ENCODE measurements around the gene TAS1R2. TPM values are rescaled to one million over a fixed set of nuclear protein-coding genes. Genes with fewer than 3 reads are reported as not detected.

The TAS1R2 gene
- total RNA-seq, 5 donors from 2014 or later (not counting 1 experiment from before 2014, with no cell fraction given) = not detected

DNA sequence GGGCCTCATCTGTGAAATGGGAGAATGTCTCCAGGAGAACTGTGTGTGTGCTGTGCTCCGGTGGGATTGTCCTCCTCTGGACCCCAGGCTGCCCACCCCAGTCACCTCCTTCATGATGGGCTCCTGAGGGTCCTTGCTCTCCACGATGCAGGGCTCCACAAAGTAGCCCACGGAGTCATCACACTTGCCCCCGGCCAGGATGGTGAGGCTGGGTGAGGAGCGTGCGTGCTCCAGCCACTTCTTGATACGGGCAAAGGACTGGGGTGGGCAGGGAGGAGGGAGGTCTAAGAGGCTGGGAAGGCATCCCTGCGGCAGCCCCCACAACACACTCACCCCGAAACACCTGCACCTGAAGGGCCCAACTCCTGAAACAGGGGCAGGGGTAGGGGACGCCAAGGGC, 16.8 kb upstream of the TAS1R2 start:
- 90% methylated on average over 2 of the region's 10 CpGs for WGBS (ENCODE audit: insufficient coverage)
- ATAC-seq (replicated peaks in 1 of 4) (no peak), DNase-seq (no peak)
- peaks cover 0 to 6% of the 10 kb centered on the region in 2 experiments for H3K27me3 ChIP-seq (replicated peaks in 1 of 2; ENCODE audit: control insufficient read depth in 2 of 2, extremely low read depth in 1 of 2, insufficient read depth in 2 of 2, low read length in 1 of 2)
- POLR2A ChIA-PET = no interaction called here
- Mint-ChIP-seq H3K27ac (no peak overlapping the region), H3K27me3 (no peaks in the 10 kb centered on the region), H3K4me3 (no peak overlapping the region), H3K4me1 (no peaks in the 10 kb centered on the region), H3K9me3 (no peaks in the 10 kb centered on the region), H3K36me3 (no peaks in the 10 kb centered on the region)
- H3K36me3 ChIP-seq (ENCODE audit: control insufficient read depth in 2 of 2, extremely low read depth in 1 of 2, insufficient read depth in 1 of 2, low read length in 1 of 2) = peaks cover 0 to 9% of the 10 kb centered on the region in 2 donors
- no peaks in the 10 kb centered on the region for H3K4me1 ChIP-seq (ENCODE audit: control insufficient read depth in 1 of 2, extremely low read depth in 1 of 2, insufficient read depth in 2 of 2, low read length in 2 of 2)
- H3K27ac ChIP-seq (ENCODE audit: low read length) = no peak overlapping the region
- H3K9me3 ChIP-seq = no peaks in the 10 kb centered on the region
- no peak overlapping the region for H3K4me3 ChIP-seq (ENCODE audit: control insufficient read depth in 1 of 2, extremely low read depth in 1 of 2, low read length in 1 of 2)
- CTCF ChIA-PET = no interaction called here

- Histone ChIP-seq H3K36me3 (ENCODE audit: control insufficient read depth in 2 of 2, extremely low read depth in 1 of 2, insufficient read depth in 1 of 2, low read length in 1 of 2) (peaks cover 0 to 9% of the 10 kb centered on the region in 2 donors), H3K27ac (ENCODE audit: low read length) (no peak overlapping the region), H3K4me3 (ENCODE audit: control insufficient read depth in 1 of 2, extremely low read depth in 1 of 2, low read length in 1 of 2) (no peak overlapping the region), H3K27me3 (replicated peaks in 1 of 2; ENCODE audit: control insufficient read depth in 2 of 2, extremely low read depth in 1 of 2, insufficient read depth in 2 of 2, low read length in 1 of 2) (peaks cover 0 to 6% of the 10 kb centered on the region in 2 experiments), H3K9me3 (no peaks in the 10 kb centered on the region), H3K4me1 (ENCODE audit: control insufficient read depth in 1 of 2, extremely low read depth in 1 of 2, insufficient read depth in 2 of 2, low read length in 2 of 2) (no peaks in the 10 kb centered on the region)
- H3K27ac Mint-ChIP-seq = no peak overlapping the region
- no peaks in the 10 kb centered on the region for H3K27me3 Mint-ChIP-seq
- H3K9me3 Mint-ChIP-seq = no peaks in the 10 kb centered on the region
- ChIA-PET POLR2A (no interaction called here), CTCF (interaction anchor here in 1 of 2 donors (0.8 to 1.0 kb wide), 2 partner anchors 8 to 10 kb away, joined by 3 to 5 read pairs; no protein-coding TSS in a partner anchor)
- no peak for ATAC-seq (replicated peaks in 1 of 4)
- DNase-seq = no peak
- H3K4me1 Mint-ChIP-seq = no peaks in the 10 kb centered on the region
- 78% methylated on average over 3 of the region's 3 CpGs for WGBS (ENCODE audit: insufficient coverage)
- no peak overlapping the region for H3K4me3 Mint-ChIP-seq
- no peaks in the 10 kb centered on the region for H3K36me3 Mint-ChIP-seq
These were observed 16.3 kb upstream of the TAS1R2 start for GRCh38 chr1:18875796-18876128.

- Histone ChIP-seq H3K27ac (ENCODE audit: low read length) (no peak overlapping the region), H3K4me1 (ENCODE audit: control insufficient read depth in 1 of 2, extremely low read depth in 1 of 2, insufficient read depth in 2 of 2, low read length in 2 of 2) (no peaks in the 10 kb centered on the region), H3K9me3 (no peaks in the 10 kb centered on the region), H3K27me3 (replicated peaks in 1 of 2; ENCODE audit: control insufficient read depth in 2 of 2, extremely low read depth in 1 of 2, insufficient read depth in 2 of 2, low read length in 1 of 2) (peaks cover 0 to 6% of the 10 kb centered on the region in 2 experiments), H3K4me3 (ENCODE audit: control insufficient read depth in 1 of 2, extremely low read depth in 1 of 2, low read length in 1 of 2) (no peak overlapping the region), H3K36me3 (ENCODE audit: control insufficient read depth in 2 of 2, extremely low read depth in 1 of 2, insufficient read depth in 1 of 2, low read length in 1 of 2) (peaks cover 0 to 9% of the 10 kb centered on the region in 2 donors)
- Mint-ChIP-seq H3K36me3 (no peaks in the 10 kb centered on the region), H3K4me3 (no peak overlapping the region), H3K27ac (no peak overlapping the region), H3K4me1 (no peaks in the 10 kb centered on the region), H3K9me3 (no peaks in the 10 kb centered on the region), H3K27me3 (no peaks in the 10 kb centered on the region)
- DNase-seq (peak; percentile 27 to 74 (median 60)), ATAC-seq (replicated peaks in 1 of 4) (peak; percentile 48 to 75 (median 60))
- ChIA-PET CTCF (interaction anchor here in 1 of 2 donors (0.8 to 1.5 kb wide), 3 partner anchors 9 to 278 kb away, joined by 3 to 5 read pairs (median 3); no protein-coding TSS in a partner anchor), POLR2A (interaction anchor here in 1 of 2 donors (0.6 kb wide), 1 partner anchor 275 kb away, joined by 3 read pairs; no protein-coding TSS in a partner anchor)
- 60% methylated on average over 17 of the region's 20 CpGs for WGBS (ENCODE audit: insufficient coverage)
These were observed 15.8 kb upstream of the TAS1R2 start for GRCh38 chr1:18875107-18875795.

GRCh38 chr1:18874600-18874999, 15.1 kb upstream of the TAS1R2 start:
- H3K4me1 Mint-ChIP-seq = no peaks in the 10 kb centered on the region

DNA sequence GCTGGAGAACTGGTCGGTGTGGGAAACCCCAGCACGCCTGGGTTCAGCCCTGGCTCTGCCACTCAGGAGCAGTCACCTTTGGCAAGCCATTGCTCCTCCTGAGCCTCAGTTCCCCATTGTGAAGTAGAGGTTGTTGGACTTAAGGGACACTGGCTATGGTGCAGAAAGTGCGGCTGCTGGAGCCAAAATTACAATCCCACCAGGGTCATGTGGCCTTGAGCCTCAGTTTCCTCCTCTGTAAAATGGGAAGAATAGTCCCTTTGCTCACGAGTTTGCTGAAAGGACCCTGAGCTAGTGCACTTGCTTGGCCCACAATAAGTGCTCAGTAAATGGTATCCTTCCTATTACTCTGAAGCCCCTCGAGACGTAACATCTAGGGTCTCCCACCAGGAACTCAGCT, 14.6 kb upstream of the TAS1R2 start:
- CTCF ChIA-PET = interaction anchor here in 1 of 2 donors (1.5 kb wide), 1 partner anchor 276 kb away, joined by 3 read pairs; no protein-coding TSS in a partner anchor
- WGBS (ENCODE audit: insufficient coverage) = 89% methylated on average over 2 of the region's 6 CpGs
- no peak for DNase-seq
- POLR2A ChIA-PET = no interaction called here
- no peaks in the 10 kb centered on the region for H3K9me3 Mint-ChIP-seq
- no peaks in the 10 kb centered on the region for H3K36me3 Mint-ChIP-seq
- no peak overlapping the region for H3K4me3 Mint-ChIP-seq
- H3K36me3 ChIP-seq (ENCODE audit: control insufficient read depth in 2 of 2, extremely low read depth in 1 of 2, insufficient read depth in 1 of 2, low read length in 1 of 2) = peaks cover 0 to 7% of the 10 kb centered on the region in 2 donors
- no peak overlapping the region for H3K27ac Mint-ChIP-seq
- no peaks in the 10 kb centered on the region for H3K4me1 Mint-ChIP-seq
- no peaks in the 10 kb centered on the region for H3K4me1 ChIP-seq (ENCODE audit: control insufficient read depth in 1 of 2, extremely low read depth in 1 of 2, insufficient read depth in 2 of 2, low read length in 2 of 2)
- no peaks in the 10 kb centered on the region for H3K9me3 ChIP-seq
- no peak overlapping the region for H3K4me3 ChIP-seq (ENCODE audit: control insufficient read depth in 1 of 2, extremely low read depth in 1 of 2, low read length in 1 of 2)
- ATAC-seq (replicated peaks in 1 of 4) = no peak
- no peaks in the 10 kb centered on the region for H3K27me3 Mint-ChIP-seq
- H3K27me3 ChIP-seq (replicated peaks in 1 of 2; ENCODE audit: control insufficient read depth in 2 of 2, extremely low read depth in 1 of 2, insufficient read depth in 2 of 2, low read length in 1 of 2) = peaks cover 0 to 6% of the 10 kb centered on the region in 2 experiments
- H3K27ac ChIP-seq (ENCODE audit: low read length) = no peak overlapping the region

More at GRCh38 chr1:18874600-18874999, 15.1 kb upstream of the TAS1R2 start:
- no peaks in the 10 kb centered on the region for H3K9me3 ChIP-seq
- WGBS (ENCODE audit: insufficient coverage) = 79% methylated on average over 8 of the region's 8 CpGs
- peaks cover 0 to 9% of the 10 kb centered on the region in 2 donors for H3K36me3 ChIP-seq (ENCODE audit: control insufficient read depth in 2 of 2, extremely low read depth in 1 of 2, insufficient read depth in 1 of 2, low read length in 1 of 2)
- no peaks in the 10 kb centered on the region for H3K4me1 ChIP-seq (ENCODE audit: control insufficient read depth in 1 of 2, extremely low read depth in 1 of 2, insufficient read depth in 2 of 2, low read length in 2 of 2)
- no peak overlapping the region for H3K4me3 Mint-ChIP-seq
- H3K9me3 Mint-ChIP-seq = no peaks in the 10 kb centered on the region
- peaks cover 0 to 6% of the 10 kb centered on the region in 2 experiments for H3K27me3 ChIP-seq (replicated peaks in 1 of 2; ENCODE audit: control insufficient read depth in 2 of 2, extremely low read depth in 1 of 2, insufficient read depth in 2 of 2, low read length in 1 of 2)
- no peak overlapping the region for H3K4me3 ChIP-seq (ENCODE audit: control insufficient read depth in 1 of 2, extremely low read depth in 1 of 2, low read length in 1 of 2)
- no peak for ATAC-seq (replicated peaks in 1 of 4)
- H3K36me3 Mint-ChIP-seq = no peaks in the 10 kb centered on the region
- no peak for DNase-seq
- no peaks in the 10 kb centered on the region for H3K27me3 Mint-ChIP-seq
- ChIA-PET POLR2A (interaction anchor here in 1 of 2 donors (0.6 kb wide), 1 partner anchor 274 kb away, joined by 3 read pairs; no protein-coding TSS in a partner anchor), CTCF (interaction anchor here in 1 of 2 donors (1.0 to 1.5 kb wide), 2 partner anchors 9 to 277 kb away, joined by 3 to 5 read pairs; no protein-coding TSS in a partner anchor)
- no peak overlapping the region for H3K27ac Mint-ChIP-seq
- no peak overlapping the region for H3K27ac ChIP-seq (ENCODE audit: low read length)

GRCh38 chr1:18872071-18872611, 12.7 kb upstream of the TAS1R2 start:
- no peak overlapping the region for H3K4me3 ChIP-seq (ENCODE audit: control insufficient read depth in 1 of 2, extremely low read depth in 1 of 2, low read length in 1 of 2)
- ATAC-seq (replicated peaks in 1 of 4) = no peak
- H3K27me3 Mint-ChIP-seq = peaks cover 0 to 2% of the 10 kb centered on the region in 2 donors
- no peaks in the 10 kb centered on the region for H3K9me3 ChIP-seq
- no peak overlapping the region for H3K27ac Mint-ChIP-seq
- no peaks in the 10 kb centered on the region for H3K9me3 Mint-ChIP-seq
- no peaks in the 10 kb centered on the region for H3K36me3 Mint-ChIP-seq
- peaks cover 0 to 7% of the 10 kb centered on the region in 2 donors for H3K36me3 ChIP-seq (ENCODE audit: control insufficient read depth in 2 of 2, extremely low read depth in 1 of 2, insufficient read depth in 1 of 2, low read length in 1 of 2)
- H3K4me1 ChIP-seq (ENCODE audit: control insufficient read depth in 1 of 2, extremely low read depth in 1 of 2, insufficient read depth in 2 of 2, low read length in 2 of 2) = no peaks in the 10 kb centered on the region
- no peaks in the 10 kb centered on the region for H3K4me1 Mint-ChIP-seq
- peaks cover 0 to 13% of the 10 kb centered on the region in 2 experiments for H3K27me3 ChIP-seq (replicated peaks in 1 of 2; ENCODE audit: control insufficient read depth in 2 of 2, extremely low read depth in 1 of 2, insufficient read depth in 2 of 2, low read length in 1 of 2)
- ChIA-PET CTCF (no interaction called here), POLR2A (no interaction called here)
- no peak overlapping the region for H3K27ac ChIP-seq (ENCODE audit: low read length)
- 86% methylated on average over 8 of the region's 8 CpGs for WGBS (ENCODE audit: insufficient coverage)
- H3K4me3 Mint-ChIP-seq = no peak overlapping the region
- no peak for DNase-seq
